Upper lobe of left lung (tissue), 4 donors: ENCODE measurements around the gene LIPN.

Experiments
- EP300 ChIP-seq, 4 donors: sonication (generic); formaldehyde crosslinking; IDR thresholded peaks; one replicate each; pipeline ENCODE4 v1.5.1; 2017; ENCODE audit warnings: antibody characterized with exemption in 4 of 4, control low read depth in 2 of 4
- POLR2A ChIP-seq, 4 donors: fragments of 450-650 bp; IDR thresholded peaks; one replicate each; pipeline ENCODE4 v1.5.1; 2016 to 2017; ENCODE audit warnings: antibody characterized with exemption in 4 of 4, mild to moderate bottlenecking in 2 of 4
- POLR2AphosphoS5 ChIP-seq, 2 donors: sonication (generic); formaldehyde crosslinking; IDR thresholded peaks; one replicate each; pipeline ENCODE4 v1.5.1; 2017; ENCODE audit warnings: antibody characterized with exemption in 2 of 2
- TF ChIP-seq, protein P1 (sequence below), 6 experiments: fragments of 450-650 bp in 4 of 6; fragments of 200-600 bp in 2 of 6; sonication (generic) in 2 of 6; IDR thresholded peaks; one replicate each; pipeline ENCODE4 v1.5.1; 2016 to 2019; ENCODE audit warnings: antibody characterized with exemption in 6 of 6

GRCh38 chr10:88744002-88744401 lies 15.8 kb upstream of the LIPN start:
- TF ChIP-seq, protein P1, sequence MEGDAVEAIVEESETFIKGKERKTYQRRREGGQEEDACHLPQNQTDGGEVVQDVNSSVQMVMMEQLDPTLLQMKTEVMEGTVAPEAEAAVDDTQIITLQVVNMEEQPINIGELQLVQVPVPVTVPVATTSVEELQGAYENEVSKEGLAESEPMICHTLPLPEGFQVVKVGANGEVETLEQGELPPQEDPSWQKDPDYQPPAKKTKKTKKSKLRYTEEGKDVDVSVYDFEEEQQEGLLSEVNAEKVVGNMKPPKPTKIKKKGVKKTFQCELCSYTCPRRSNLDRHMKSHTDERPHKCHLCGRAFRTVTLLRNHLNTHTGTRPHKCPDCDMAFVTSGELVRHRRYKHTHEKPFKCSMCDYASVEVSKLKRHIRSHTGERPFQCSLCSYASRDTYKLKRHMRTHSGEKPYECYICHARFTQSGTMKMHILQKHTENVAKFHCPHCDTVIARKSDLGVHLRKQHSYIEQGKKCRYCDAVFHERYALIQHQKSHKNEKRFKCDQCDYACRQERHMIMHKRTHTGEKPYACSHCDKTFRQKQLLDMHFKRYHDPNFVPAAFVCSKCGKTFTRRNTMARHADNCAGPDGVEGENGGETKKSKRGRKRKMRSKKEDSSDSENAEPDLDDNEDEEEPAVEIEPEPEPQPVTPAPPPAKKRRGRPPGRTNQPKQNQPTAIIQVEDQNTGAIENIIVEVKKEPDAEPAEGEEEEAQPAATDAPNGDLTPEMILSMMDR (IDR thresholded peaks at IDR 0.05) = no peak
- TF ChIP-seq POLR2A (IDR thresholded peaks at IDR 0.05) (no peak), EP300 (IDR thresholded peaks at IDR 0.05) (no peak), POLR2AphosphoS5 (IDR thresholded peaks at IDR 0.05) (no peak)
